CD14-positive monocyte (primary cell): Measurements from ENCODE around the gene NEK7. TPM values are rescaled to one million over a fixed set of nuclear protein-coding genes. Genes with fewer than 3 reads are reported as not detected.

Source experiments
- DNase-seq, 3 donors: peaks; one replicate each; pipeline ENCODE4 v3.0.0-alpha.2; 2011 to 2022
- H2AFZ ChIP-seq: 2 replicates; pipeline ENCODE4 v1.6.0; 2012; ENCODE audit warnings: mild to moderate bottlenecking, low read depth, low read length, inconsistent platforms; ENCODE audit not compliant: insufficient read depth, poor library complexity, severe bottlenecking
- H3K27ac ChIP-seq, 2 donors: 1 replicate in 1 of 2; 2 replicates in 1 of 2; pipeline ENCODE4 v1.5.1; 2012 to 2013; ENCODE audit warnings: low read length in 2 of 2, control low read depth in 1 of 2, inconsistent platforms in 1 of 2, low read depth in 1 of 2, mild to moderate bottlenecking in 1 of 2
- H3K27me3 ChIP-seq, 2 donors: one replicate each; pipeline versions ENCODE4 v1.6.0 to v1.6.1; 2011 to 2013; ENCODE audit warnings: low read length in 2 of 2; ENCODE audit not compliant: control insufficient read depth in 2 of 2, insufficient read depth in 2 of 2
- H3K36me3 ChIP-seq, 2 donors: replicated peaks in 1 of 2; 1 replicate in 1 of 2; 2 replicates in 1 of 2; pipeline versions ENCODE4 v1.5.1 to v1.6.1; 2012 to 2013; ENCODE audit warnings: low read length in 2 of 2, control low read depth in 1 of 2, inconsistent platforms in 1 of 2, mild to moderate bottlenecking in 1 of 2; ENCODE audit not compliant: insufficient read depth in 2 of 2, control insufficient read depth in 1 of 2
- H3K4me1 ChIP-seq, 2 donors: 1 replicate in 1 of 2; 2 replicates in 1 of 2; pipeline versions ENCODE4 v1.5.1 to v1.6.1; 2012 to 2013; ENCODE audit warnings: low read length in 2 of 2, control low read depth in 1 of 2, inconsistent platforms in 1 of 2, mild to moderate bottlenecking in 1 of 2, moderate library complexity in 1 of 2; ENCODE audit not compliant: insufficient read depth in 2 of 2, control insufficient read depth in 1 of 2
- H3K4me2 ChIP-seq: replicated peaks from 2 replicates; pipeline ENCODE3; 2012; ENCODE audit warnings: low read length, moderate library complexity, mild to moderate bottlenecking; ENCODE audit not compliant: poor library complexity, severe bottlenecking; ENCODE audit errors: extremely low read depth
- H3K4me3 ChIP-seq, 3 experiments: fragments of 200-600 bp in 1 of 3; sonication (generic) in 1 of 3; replicated peaks in 1 of 3; 1 replicate in 2 of 3; 2 replicates in 1 of 3; pipeline ENCODE4 v1.5.1; 2011 to 2013; ENCODE audit warnings: low read length in 3 of 3, mild to moderate bottlenecking in 3 of 3, control low read depth in 2 of 3, low read depth in 2 of 3, inconsistent platforms in 1 of 3, moderate library complexity in 1 of 3
- H3K79me2 ChIP-seq: 2 replicates; pipeline ENCODE4 v1.6.0; 2012; ENCODE audit warnings: mild to moderate bottlenecking, control low read depth, inconsistent platforms, low read length, moderate library complexity; ENCODE audit not compliant: insufficient read depth
- H3K9ac ChIP-seq: 2 replicates; pipeline ENCODE4 v1.6.0; 2017; ENCODE audit warnings: low read length, mild to moderate bottlenecking; ENCODE audit not compliant: insufficient read depth, poor library complexity, severe bottlenecking
- H3K9me3 ChIP-seq, 2 donors: replicated peaks in 1 of 2; 1 replicate in 1 of 2; 2 replicates in 1 of 2; pipeline versions ENCODE4 v1.5.1 to v1.6.1; 2012 to 2013; ENCODE audit warnings: low read length in 2 of 2, control low read depth in 1 of 2; ENCODE audit not compliant: control insufficient read depth in 1 of 2, insufficient read depth in 1 of 2
- H4K20me1 ChIP-seq: 2 replicates; pipeline ENCODE4 v1.6.0; 2012; ENCODE audit warnings: mild to moderate bottlenecking, low read length, control low read depth, moderate library complexity; ENCODE audit not compliant: insufficient read depth
- H3K27ac Mint-ChIP-seq, 7 donors: one replicate each; pipeline ENCODE4 v1.8.0; 2020; ENCODE audit warnings: mild to moderate bottlenecking in 7 of 7, mixed read lengths in 7 of 7, moderate library complexity in 6 of 7, inconsistent platforms in 2 of 7
- H3K27me3 Mint-ChIP-seq, 3 donors: one replicate each; pipeline ENCODE4 v1.8.0; 2021 to 2022; ENCODE audit warnings: low read depth in 3 of 3, mild to moderate bottlenecking in 3 of 3, mixed read lengths in 3 of 3, moderate library complexity in 3 of 3, inconsistent platforms in 1 of 3
- H3K36me3 Mint-ChIP-seq, 2 donors: one replicate each; pipeline ENCODE4 v1.8.0; 2020; ENCODE audit warnings: mixed read lengths in 2 of 2, inconsistent platforms in 1 of 2, mild to moderate bottlenecking in 1 of 2
- H3K4me1 Mint-ChIP-seq: one replicate; pipeline ENCODE4 v1.8.0; 2020; ENCODE audit warnings: mild to moderate bottlenecking, mixed read lengths
- H3K4me3 Mint-ChIP-seq, 2 donors: one replicate each; pipeline ENCODE4 v1.8.0; 2020; ENCODE audit warnings: mild to moderate bottlenecking in 2 of 2, mixed read lengths in 2 of 2, moderate library complexity in 1 of 2
- H3K9me3 Mint-ChIP-seq, 7 donors: one replicate each; pipeline ENCODE4 v1.8.0; 2020 to 2022; ENCODE audit warnings: mixed read lengths in 7 of 7, mild to moderate bottlenecking in 6 of 7, moderate library complexity in 6 of 7, inconsistent platforms in 2 of 7
- CTCF ChIP-seq: fragments of 200-600 bp; IDR thresholded peaks from one replicate; pipeline ENCODE4 v1.8.0; 2022; ENCODE audit warnings: antibody characterized with exemption, mild to moderate bottlenecking
- WGBS: methylation state at CpG from one replicate; pipeline ENCODE4 v1.1.5; 2013; ENCODE audit warnings: missing lambda C conversion rate; ENCODE audit not compliant: insufficient coverage; 5-methylcytosine and 5-hydroxymethylcytosine counted together
- intact Hi-C, 2 donors: fragments of 100-400 bp; cut with micrococcal nuclease; formaldehyde crosslinking; loops; one replicate each; pipeline versions ENCODE4 v1.15.0 to v1.15.1; 2023
- polyA plus RNA-seq, 3 donors: library from polyadenylated mRNA; depleted of rRNA in 1 of 3; unstranded in 2 of 3; stranded (reverse) in 1 of 3; fragments of 300-500 nt in 2 of 3; fragments of >200 nt in 1 of 3; fragmentation: Illumina TruSeq in 2 of 3; gene quantifications; 1 replicate in 2 of 3; 2 replicates in 1 of 3; pipeline ENCODE4 v1.2.3, GENCODE V29; 2012 to 2021

NEK7 gene
- polyA plus RNA-seq, 3 donors: 16.0 to 50.1 (median 46.5) TPM

DNA sequence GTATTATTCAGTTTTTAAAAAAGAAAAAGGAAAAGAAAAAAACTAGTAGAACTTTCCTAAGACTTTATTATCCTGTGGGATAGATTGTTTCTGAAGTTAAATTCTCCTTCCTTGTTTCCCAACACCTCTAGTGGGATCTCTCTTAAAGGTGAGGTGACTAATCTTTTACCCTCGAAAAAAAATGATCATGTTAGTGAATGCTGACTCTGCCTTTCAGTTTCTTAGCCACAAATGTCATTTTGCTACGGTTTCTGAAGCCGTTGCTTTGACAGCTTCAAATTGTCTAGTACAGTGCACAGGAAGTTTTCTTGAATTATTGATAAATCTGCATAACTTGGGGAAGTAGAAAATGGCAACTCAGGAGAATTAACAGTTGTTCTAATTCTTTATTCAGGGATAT lies 13.0 kb upstream of the NEK7 start:
- Mint-ChIP-seq H3K27me3 (no peaks in the 10 kb centered on the region), H3K9me3 (peaks cover 5 to 12% (median 8%) of the 10 kb centered on the region in 7 donors), H3K4me3 (no peak overlapping the region), H3K36me3 (no peaks in the 10 kb centered on the region), H3K27ac (no peak overlapping the region), H3K4me1 (peaks cover 3% of the 10 kb centered on the region)
- WGBS: 0% methylated on average over 2 of the region's 3 CpGs
- no peaks in the 10 kb centered on the region for H3K36me3 ChIP-seq
- H3K9ac ChIP-seq: no peak overlapping the region
- no peaks in the 10 kb centered on the region for H3K79me2 ChIP-seq
- intact Hi-C loops: no loop called here
- H4K20me1 ChIP-seq: no peaks in the 10 kb centered on the region
- no peak overlapping the region for H3K4me3 ChIP-seq
- no peak overlapping the region for H2AFZ ChIP-seq
- TF ChIP-seq CTCF: no peak
- H3K27ac ChIP-seq: no peak overlapping the region
- no peak overlapping the region for H3K4me2 ChIP-seq
- no peaks in the 10 kb centered on the region for H3K4me1 ChIP-seq
- H3K9me3 ChIP-seq: no peaks in the 10 kb centered on the region
- no peaks in the 10 kb centered on the region for H3K27me3 ChIP-seq
- no peak for DNase-seq

GRCh38 chr1:198147216-198147615 lies 9.6 kb upstream of the NEK7 start:
- no CpG with 5 or more reads among the region's 2 CpGs for WGBS
- no peak overlapping the region for H2AFZ ChIP-seq
- no peak for TF ChIP-seq CTCF
- intact Hi-C loops: no loop called here
- no peaks in the 10 kb centered on the region for H3K27me3 ChIP-seq
- H3K4me1 ChIP-seq: no peaks in the 10 kb centered on the region
- H3K4me2 ChIP-seq: no peak overlapping the region
- H3K9ac ChIP-seq: no peak overlapping the region
- peaks cover 5% of the 10 kb centered on the region for H3K4me1 Mint-ChIP-seq
- no peak for DNase-seq
- H3K4me3 Mint-ChIP-seq: no peak overlapping the region
- peaks cover 2 to 8% (median 4%) of the 10 kb centered on the region in 7 donors for H3K9me3 Mint-ChIP-seq
- H3K27ac ChIP-seq: no peak overlapping the region
- H3K79me2 ChIP-seq: no peaks in the 10 kb centered on the region
- no peak overlapping the region for H3K27ac Mint-ChIP-seq
- no peaks in the 10 kb centered on the region for H3K27me3 Mint-ChIP-seq
- no peaks in the 10 kb centered on the region for H3K36me3 Mint-ChIP-seq
- H3K9me3 ChIP-seq: no peaks in the 10 kb centered on the region
- H3K36me3 ChIP-seq: no peaks in the 10 kb centered on the region
- H3K4me3 ChIP-seq: no peak overlapping the region
- no peaks in the 10 kb centered on the region for H4K20me1 ChIP-seq
